Activated CD8-positive, alpha-beta T cell treated with anti-CD3 and anti-CD28 coated beads for 36 hours (primary cell): ENCODE data around the gene PFDN2. TPM values are rescaled to one million over a fixed set of nuclear protein-coding genes. Genes with fewer than 3 reads are reported as not detected.

Experiments
- ATAC-seq: fragments of 200-7000 bp; cut with Tn5 transposase; one replicate; pipeline ENCODE4 v1.10.0; 2021; ENCODE audit warnings: mild to moderate bottlenecking, moderate library complexity
- CTCF ChIA-PET: fragments of 350-600 bp; sonication (Branson Sonifier 250); formaldehyde crosslinking; loops from one replicate; lab custom pipeline; 2021; ENCODE audit warnings: antibody characterized with exemption; lab: Charles Lee
- POLR2A ChIA-PET: fragments of 350-600 bp; sonication (Branson Sonifier 250); formaldehyde crosslinking; loops from one replicate; lab custom pipeline; 2021; ENCODE audit warnings: antibody characterized with exemption; lab: Charles Lee
- DNase-seq: peaks from one replicate; pipeline ENCODE4 v3.0.0-alpha.2; 2020
- H3K27ac Mint-ChIP-seq: one replicate; pipeline ENCODE4 v1.8.0; 2021; ENCODE audit warnings: mild to moderate bottlenecking, mixed read lengths
- H3K27me3 Mint-ChIP-seq: one replicate; pipeline ENCODE4 v1.8.0; 2021; ENCODE audit warnings: mixed read lengths
- H3K36me3 Mint-ChIP-seq: one replicate; pipeline ENCODE4 v1.8.0; 2021; ENCODE audit warnings: low read depth, mixed read lengths
- H3K4me1 Mint-ChIP-seq: one replicate; pipeline ENCODE4 v1.8.0; 2021; ENCODE audit warnings: low read depth, mixed read lengths
- H3K4me3 Mint-ChIP-seq: one replicate; pipeline ENCODE4 v1.8.0; 2021; ENCODE audit warnings: mild to moderate bottlenecking, moderate library complexity, mixed read lengths
- H3K9me3 Mint-ChIP-seq: one replicate; pipeline ENCODE4 v1.8.0; 2021; ENCODE audit warnings: mixed read lengths
- CTCF ChIP-seq: fragments of 200-600 bp; IDR thresholded peaks from one replicate; pipeline ENCODE4 v1.8.0; 2022; ENCODE audit warnings: antibody characterized with exemption, mild to moderate bottlenecking
- intact Hi-C: fragments of 100-400 bp; cut with micrococcal nuclease; formaldehyde crosslinking; loops from one replicate; pipeline ENCODE4 v1.10.0; 2022
- total RNA-seq, 2 experiments: library from RNA; stranded (reverse); gene quantifications; one replicate each; pipeline ENCODE4 v1.2.3, GENCODE V29; 2021

Gene PFDN2
- total RNA-seq, 2 experiments from 2014 or later = 137 to 144 TPM

GRCh38 chr1:161089251-161089924 is 28.4 kb downstream of the PFDN2 start, which contains the start of gene NECTIN4:
TSS of gene NECTIN4 (minus strand) at chr1:161089558. CDS start at chr1:161089296, 262 bp downstream.
- Mint-ChIP-seq H3K9me3 (no peaks in the 10 kb centered on the region), H3K36me3 (no peaks in the 10 kb centered on the region), H3K27ac (no peak within 1 kb of the TSS), H3K4me3 (no peak within 1 kb of the TSS), H3K4me1 (peaks cover 42% of the 10 kb centered on the region), H3K27me3 (no peaks in the 10 kb centered on the region)
- ChIA-PET CTCF (interaction anchor here (0.8 to 1.5 kb wide), 4 partner anchors 8 to 92 kb away, joined by 3 to 5 read pairs (median 4); partner anchors contain the start of gene USF1), POLR2A (interaction anchor here (1.0 to 2.8 kb wide), 2 partner anchors 16 to 19 kb away, joined by 3 to 13 read pairs; partner anchors contain the start of gene ARHGAP30)
- intact Hi-C loops = no loop called here
- ATAC-seq (no peak), DNase-seq (no peak)
- TF ChIP-seq CTCF = no peak

GRCh38 chr1:161088587-161089110 is 29.2 kb downstream of the PFDN2 start:
- DNase-seq = no peak
- intact Hi-C loops = no loop called here
- Mint-ChIP-seq H3K4me1 (peaks cover 38% of the 10 kb centered on the region), H3K27me3 (no peaks in the 10 kb centered on the region), H3K4me3 (no peak overlapping the region), H3K36me3 (no peaks in the 10 kb centered on the region), H3K27ac (no peak overlapping the region), H3K9me3 (no peaks in the 10 kb centered on the region)
- TF ChIP-seq CTCF = no peak
- ChIA-PET POLR2A (interaction anchor here (1.0 to 2.8 kb wide), 2 partner anchors 15 to 18 kb away, joined by 3 to 13 read pairs; partner anchors contain the start of gene ARHGAP30), CTCF (interaction anchor here (1.0 to 1.5 kb wide), 3 partner anchors 9 to 91 kb away, joined by 3 to 5 read pairs (median 5); partner anchors contain the start of gene USF1)
- no peak for ATAC-seq

GRCh38 chr1:161086457-161086856 is 31.4 kb downstream of the PFDN2 start:
- H3K4me1 Mint-ChIP-seq = peaks cover 16% of the 10 kb centered on the region
- DNase-seq (no peak), ATAC-seq (no peak)
- no peak overlapping the region for H3K4me3 Mint-ChIP-seq
- H3K36me3 Mint-ChIP-seq = no peaks in the 10 kb centered on the region
- intact Hi-C loops = no loop called here
- ChIA-PET CTCF (interaction anchor here (1.2 to 4.7 kb wide), 4 partner anchors 9 to 16 kb away, joined by 3 to 34 read pairs (median 10); partner anchors contain the start of genes ARHGAP30 and KLHDC9), POLR2A (interaction anchor here (1.1 to 1.3 kb wide), 2 partner anchors 10 to 12 kb away, joined by 4 to 8 read pairs; partner anchors contain the start of gene KLHDC9)
- no peak overlapping the region for H3K27ac Mint-ChIP-seq
- TF ChIP-seq CTCF = no peak
- no peaks in the 10 kb centered on the region for H3K9me3 Mint-ChIP-seq
- no peaks in the 10 kb centered on the region for H3K27me3 Mint-ChIP-seq

GRCh38 chr1:161085165-161085564 is 32.7 kb downstream of the PFDN2 start:
- no peaks in the 10 kb centered on the region for H3K36me3 Mint-ChIP-seq
- intact Hi-C loops = no loop called here
- ATAC-seq = no peak
- CTCF ChIA-PET = interaction anchor here (0.7 to 4.7 kb wide), 4 partner anchors 12 to 16 kb away, joined by 3 to 34 read pairs (median 10); partner anchors contain the start of genes ARHGAP30 and KLHDC9
- H3K4me3 Mint-ChIP-seq = no peak overlapping the region
- POLR2A ChIA-PET = interaction anchor here (1.2 to 1.8 kb wide), 3 partner anchors 12 to 39 kb away, joined by 4 to 7 read pairs (median 4); partner anchors contain the start of genes ARHGAP30 and USF1
- H3K4me1 Mint-ChIP-seq = peaks cover 3% of the 10 kb centered on the region
- H3K27ac Mint-ChIP-seq = no peak overlapping the region
- TF ChIP-seq CTCF = no peak
- H3K27me3 Mint-ChIP-seq = no peaks in the 10 kb centered on the region
- no peaks in the 10 kb centered on the region for H3K9me3 Mint-ChIP-seq
- DNase-seq = no peak
